Neural cell (in vitro differentiated cells): ENCODE data around the gene SSTR5.

Source experiments
- EP300 ChIP-seq: fragments of 450-650 bp; conservative IDR thresholded peaks from 2 replicates; pipeline ENCODE4 v1.6.1; 2014; ENCODE audit warnings: antibody characterized with exemption, mild to moderate bottlenecking, moderate library complexity; ENCODE audit not compliant: poor library complexity, severe bottlenecking
- EZH2 ChIP-seq: fragments of 200-600, 300-800 bp; shearing (Covaris generic), sonication (generic); IDR thresholded peaks from 2 replicates; pipeline ENCODE4 v1.6.1; 2014; ENCODE audit warnings: antibody characterized with exemption, low read length, borderline replicate concordance, mild to moderate bottlenecking; ENCODE audit not compliant: insufficient read depth, poor library complexity, severe bottlenecking
- POLR2AphosphoS5 ChIP-seq: IDR thresholded peaks from 2 replicates; pipeline ENCODE4 v1.6.1; 2012
- TAF1 ChIP-seq: IDR thresholded peaks from 2 replicates; pipeline ENCODE4 v1.6.1; 2012; ENCODE audit warnings: low read depth
- TF ChIP-seq, protein P1 (sequence below): fragments of 450-650 bp; IDR thresholded peaks from 2 replicates; pipeline ENCODE4 v1.5.1; 2014; ENCODE audit warnings: antibody characterized with exemption, mild to moderate bottlenecking, moderate library complexity; ENCODE audit not compliant: poor library complexity, severe bottlenecking

- TF ChIP-seq, protein P1, sequence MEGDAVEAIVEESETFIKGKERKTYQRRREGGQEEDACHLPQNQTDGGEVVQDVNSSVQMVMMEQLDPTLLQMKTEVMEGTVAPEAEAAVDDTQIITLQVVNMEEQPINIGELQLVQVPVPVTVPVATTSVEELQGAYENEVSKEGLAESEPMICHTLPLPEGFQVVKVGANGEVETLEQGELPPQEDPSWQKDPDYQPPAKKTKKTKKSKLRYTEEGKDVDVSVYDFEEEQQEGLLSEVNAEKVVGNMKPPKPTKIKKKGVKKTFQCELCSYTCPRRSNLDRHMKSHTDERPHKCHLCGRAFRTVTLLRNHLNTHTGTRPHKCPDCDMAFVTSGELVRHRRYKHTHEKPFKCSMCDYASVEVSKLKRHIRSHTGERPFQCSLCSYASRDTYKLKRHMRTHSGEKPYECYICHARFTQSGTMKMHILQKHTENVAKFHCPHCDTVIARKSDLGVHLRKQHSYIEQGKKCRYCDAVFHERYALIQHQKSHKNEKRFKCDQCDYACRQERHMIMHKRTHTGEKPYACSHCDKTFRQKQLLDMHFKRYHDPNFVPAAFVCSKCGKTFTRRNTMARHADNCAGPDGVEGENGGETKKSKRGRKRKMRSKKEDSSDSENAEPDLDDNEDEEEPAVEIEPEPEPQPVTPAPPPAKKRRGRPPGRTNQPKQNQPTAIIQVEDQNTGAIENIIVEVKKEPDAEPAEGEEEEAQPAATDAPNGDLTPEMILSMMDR: no peak
- no peak for TF ChIP-seq TAF1
- TF ChIP-seq EZH2: no peak
- TF ChIP-seq EP300: no peak
- TF ChIP-seq POLR2AphosphoS5: no peak
These were observed 4.1 kb upstream of the SSTR5 start for GRCh38 chr16:1068451-1068850.
